Urinary bladder (tissue), 4 donors: Measurements from ENCODE around the gene CD8B. TPM values are rescaled to one million over a fixed set of nuclear protein-coding genes. Genes with fewer than 3 reads are reported as not detected.

ENCODE experiments used
- DNase-seq: peaks from one replicate; pipeline ENCODE4 v3.0.0-alpha.2; 2015; ENCODE audit errors: extremely low spot score
- H3K27ac ChIP-seq: one replicate; pipeline ENCODE4 v1.5.1; 2013; ENCODE audit warnings: low read depth, mild to moderate bottlenecking, moderate library complexity
- H3K36me3 ChIP-seq: one replicate; pipeline ENCODE4 v1.6.1; 2013; ENCODE audit warnings: mild to moderate bottlenecking, moderate library complexity; ENCODE audit not compliant: insufficient read depth
- H3K4me1 ChIP-seq: one replicate; pipeline ENCODE4 v1.6.1; 2013; ENCODE audit warnings: mild to moderate bottlenecking, moderate library complexity; ENCODE audit not compliant: insufficient read depth
- H3K4me3 ChIP-seq: one replicate; pipeline ENCODE4 v1.5.1; 2013; ENCODE audit warnings: low read depth, low read length
- WGBS: extraction: QIAGEN DNeasy Blood & Tissue Kit; methylation state at CpG from one replicate; pipeline ENCODE4 v1.1.7; 2013; 5-methylcytosine and 5-hydroxymethylcytosine counted together
- polyA plus RNA-seq: library from polyadenylated mRNA; stranded (reverse); fragments of 200-250 nt; gene quantifications from one replicate; pipeline ENCODE4 v1.2.3, GENCODE V29; 2013
- total RNA-seq: library from RNA; depleted of rRNA; stranded (reverse); fragments of >200 nt; gene quantifications from one replicate; pipeline ENCODE4 v1.2.3, GENCODE V29; 2014
- donor health status: healthy with polysubstance abuse.
- donor health status: healthy.

The CD8B gene
- total and polyA plus RNA-seq, 2 donors, result 0.82 TPM; not detected in 1

DNA sequence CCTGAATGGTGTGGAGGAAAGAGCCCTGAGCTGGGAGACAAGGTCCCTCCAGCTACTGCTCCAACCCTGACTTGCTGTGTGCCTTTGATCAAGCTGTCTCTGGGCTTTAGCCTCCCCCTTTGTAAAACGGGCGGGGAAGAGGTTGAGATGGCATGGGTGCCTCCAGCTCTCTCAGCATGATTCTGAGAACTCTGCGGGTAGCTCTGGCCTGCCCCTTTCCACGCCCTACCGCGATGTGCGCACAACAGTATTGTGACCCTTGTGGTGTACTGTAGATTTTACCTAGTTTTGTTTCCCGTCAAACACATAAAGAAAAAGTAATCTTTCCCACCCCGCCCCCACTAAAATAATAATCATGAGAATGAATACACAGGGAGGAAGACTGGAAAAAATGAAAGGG, 76.2 kb downstream of the CD8B start:
- DNase-seq, result no peak
- H3K27ac ChIP-seq, result no peak overlapping the region
- H3K4me1 ChIP-seq, result no peaks in the 10 kb centered on the region
- no peak overlapping the region for H3K4me3 ChIP-seq
- no peaks in the 10 kb centered on the region for H3K36me3 ChIP-seq
- 89% methylated on average over 9 of the region's 9 CpGs for WGBS

DNA sequence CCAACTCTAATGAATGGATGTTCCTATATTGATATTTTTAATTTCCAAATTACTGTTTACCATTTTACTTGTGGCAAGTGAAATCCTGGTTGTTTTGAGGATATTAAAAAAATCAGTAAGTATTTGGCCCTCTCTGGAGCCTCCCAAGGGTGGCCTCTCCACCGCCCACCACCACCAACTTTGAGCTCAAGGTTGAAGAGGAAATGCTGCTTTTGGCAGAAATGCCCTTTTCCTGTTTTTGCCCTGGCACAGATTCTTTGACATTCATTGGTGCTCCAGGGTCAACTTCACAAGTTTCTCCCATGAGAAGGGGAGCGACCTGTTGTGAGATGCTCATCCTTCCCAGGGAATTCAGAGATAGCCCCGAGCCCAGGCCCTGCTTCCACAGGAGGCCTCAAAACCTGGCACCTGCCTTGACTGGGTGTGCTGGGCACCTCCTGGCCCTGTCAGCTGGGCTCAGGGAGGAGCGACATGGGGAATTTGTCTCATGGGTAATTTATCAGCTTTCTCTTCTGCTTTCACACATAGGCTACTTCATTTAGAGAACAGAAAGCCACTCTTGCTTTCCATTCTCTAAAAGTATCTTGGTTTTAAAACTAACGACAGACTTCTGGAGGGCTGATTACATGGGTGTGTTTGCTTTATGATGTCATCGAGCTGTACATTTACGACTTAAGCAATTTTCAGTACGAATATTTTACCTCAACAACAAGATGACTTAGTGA, 77.9 kb downstream of the CD8B start:
- no peak overlapping the region for H3K4me3 ChIP-seq
- no peaks in the 10 kb centered on the region for H3K4me1 ChIP-seq
- no peak overlapping the region for H3K27ac ChIP-seq
- 75% methylated on average over 8 of the region's 8 CpGs for WGBS
- DNase-seq, result no peak
- H3K36me3 ChIP-seq, result no peaks in the 10 kb centered on the region

DNA sequence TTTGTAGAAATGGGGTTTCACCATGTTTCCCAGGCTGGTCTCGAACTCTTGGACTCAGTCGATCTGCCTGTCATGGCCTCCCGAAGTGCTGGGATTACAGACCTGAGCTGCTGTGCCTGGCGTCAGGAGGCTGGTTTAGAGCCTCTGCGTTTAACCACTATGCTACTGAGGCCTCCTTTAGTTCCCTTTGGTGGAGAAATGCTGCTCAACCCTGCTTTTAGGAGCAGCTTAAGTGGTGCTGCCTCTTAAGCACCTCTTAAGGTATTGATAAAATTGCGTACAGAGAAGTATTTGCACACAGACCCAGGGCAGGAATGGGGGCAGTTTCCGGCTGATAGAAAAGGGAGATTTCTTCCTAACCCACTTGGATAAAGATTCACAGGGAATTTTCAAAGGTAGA, 78.9 kb downstream of the CD8B start:
- H3K36me3 ChIP-seq, result no peaks in the 10 kb centered on the region
- H3K4me3 ChIP-seq, result no peak overlapping the region
- 85% methylated on average over 7 of the region's 7 CpGs for WGBS
- DNase-seq, result no peak
- no peak overlapping the region for H3K27ac ChIP-seq
- H3K4me1 ChIP-seq, result no peaks in the 10 kb centered on the region

DNA sequence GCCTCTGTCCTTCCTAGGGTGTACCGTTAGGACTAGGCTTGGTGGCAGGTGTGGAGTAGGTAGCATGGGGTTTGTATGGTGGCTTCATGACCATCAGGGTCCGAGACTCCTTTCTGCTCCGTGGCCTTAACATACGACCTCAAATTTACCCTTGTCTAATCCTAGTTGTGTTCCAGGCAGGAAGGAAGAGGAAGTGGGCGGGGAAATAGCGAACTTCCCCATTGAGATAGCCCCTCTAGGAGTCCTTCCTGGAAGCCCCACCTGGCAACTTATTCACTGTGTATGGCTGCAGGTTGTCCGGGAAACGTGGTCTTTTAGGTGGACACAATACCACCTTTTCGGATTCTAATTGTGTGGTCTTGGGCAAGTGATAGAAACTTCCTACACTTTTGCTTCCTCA, 80.3 kb downstream of the CD8B start:
- Histone ChIP-seq H3K27ac (no peak overlapping the region), H3K36me3 (no peaks in the 10 kb centered on the region), H3K4me1 (no peaks in the 10 kb centered on the region), H3K4me3 (no peak overlapping the region)
- 75% methylated on average over 9 of the region's 9 CpGs for WGBS
- no peak for DNase-seq

DNA sequence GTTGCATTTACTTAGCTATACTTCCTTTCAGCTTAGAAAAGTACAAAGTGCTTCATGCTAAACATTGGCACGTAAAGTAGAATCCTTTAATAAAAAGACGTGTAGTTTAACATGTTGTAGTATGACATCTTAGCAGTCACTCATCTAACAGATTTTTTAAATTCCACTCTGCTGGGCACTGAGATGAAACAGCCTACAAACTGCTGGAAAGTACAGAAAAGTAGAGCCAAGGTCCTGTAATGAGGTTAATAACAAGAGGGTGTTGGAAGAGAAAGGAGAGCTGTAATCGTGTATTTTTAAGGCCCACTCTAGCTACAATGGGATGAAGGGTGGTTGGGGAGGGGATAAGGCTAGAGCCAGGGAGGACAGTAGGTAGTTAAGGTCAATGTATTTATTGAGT, 81.7 kb downstream of the CD8B start:
- 66% methylated on average over 3 of the region's 3 CpGs for WGBS

DNA sequence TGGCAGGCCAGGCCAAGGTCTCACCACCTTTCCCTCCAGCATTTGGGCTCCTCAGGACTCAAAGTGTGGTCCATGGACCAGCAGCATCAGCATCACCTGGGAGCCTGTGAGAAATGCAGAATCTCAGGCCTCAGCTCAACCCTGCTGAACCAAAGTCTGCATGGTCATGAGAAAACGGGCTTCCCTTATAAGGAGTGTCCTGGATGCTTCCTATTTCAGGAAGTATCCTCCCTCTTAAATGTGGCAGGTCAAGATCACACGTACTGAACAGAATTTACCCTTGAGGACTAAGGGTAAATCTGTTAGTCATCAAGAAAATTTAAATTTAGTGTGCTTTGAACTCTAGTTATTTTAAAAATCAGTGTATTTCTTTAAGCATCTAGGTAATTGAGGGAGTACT, 82.7 kb downstream of the CD8B start:
- WGBS, result 48% methylated on average over 2 of the region's 2 CpGs
- H3K36me3 ChIP-seq, result peaks cover 1% of the 10 kb centered on the region
- H3K27ac ChIP-seq, result no peak overlapping the region
- no peak for DNase-seq
- H3K4me3 ChIP-seq, result no peak overlapping the region
- H3K4me1 ChIP-seq, result no peaks in the 10 kb centered on the region

More for the DNA sequence above, 81.7 kb downstream of the CD8B start:
- Histone ChIP-seq H3K36me3 (peaks cover 1% of the 10 kb centered on the region), H3K4me1 (no peaks in the 10 kb centered on the region), H3K4me3 (no peak overlapping the region), H3K27ac (no peak overlapping the region)
- DNase-seq, result no peak

DNA sequence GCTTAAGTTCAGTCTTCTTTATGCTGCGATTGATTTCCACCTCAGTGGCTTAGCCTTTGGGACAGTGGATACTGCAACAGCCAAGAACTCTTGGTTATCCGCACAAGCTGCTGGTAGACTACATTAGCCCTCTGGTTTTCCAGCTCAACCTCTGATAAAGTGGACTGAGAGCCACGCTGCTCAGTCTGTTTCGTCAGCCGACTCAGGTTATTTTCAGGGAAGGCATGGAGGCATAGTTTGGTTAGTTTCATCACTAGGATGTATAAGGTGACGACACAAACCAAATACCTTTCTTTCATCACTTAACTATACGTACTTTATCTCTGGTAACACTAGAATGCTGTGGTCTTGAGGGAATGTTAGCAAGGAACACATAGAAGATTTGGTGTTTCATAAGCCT, 85.2 kb downstream of the CD8B start:
- DNase-seq, result no peak
- 90% methylated on average over 7 of the region's 7 CpGs for WGBS
- peaks cover 4% of the 10 kb centered on the region for H3K36me3 ChIP-seq
- H3K4me1 ChIP-seq, result no peaks in the 10 kb centered on the region
- H3K4me3 ChIP-seq, result no peak overlapping the region
- H3K27ac ChIP-seq, result no peak overlapping the region

DNA sequence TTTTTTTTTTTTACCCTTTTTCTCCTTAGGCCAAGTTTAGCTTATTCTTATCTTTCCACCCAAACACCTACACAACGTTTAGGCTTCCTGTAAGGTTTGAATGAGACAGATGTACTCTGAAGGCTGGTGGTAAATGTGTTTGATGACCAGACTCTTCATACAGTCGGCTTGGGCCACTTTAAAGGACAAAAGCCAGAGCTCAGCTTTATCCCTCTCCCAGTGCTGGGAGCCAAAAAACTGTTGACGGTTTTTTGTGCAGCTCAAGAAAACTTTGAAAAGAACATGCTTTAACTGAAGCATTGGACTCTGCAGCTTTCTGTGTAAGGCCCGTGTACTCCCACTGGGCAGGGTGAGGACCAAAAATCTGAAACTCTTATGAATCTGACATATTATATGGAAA, 86.3 kb downstream of the CD8B start:
- Histone ChIP-seq H3K36me3 (peaks cover 9% of the 10 kb centered on the region), H3K4me1 (no peaks in the 10 kb centered on the region), H3K27ac (no peak overlapping the region), H3K4me3 (no peak overlapping the region)
- DNase-seq, result no peak
- 35% methylated on average over 4 of the region's 4 CpGs for WGBS

DNA sequence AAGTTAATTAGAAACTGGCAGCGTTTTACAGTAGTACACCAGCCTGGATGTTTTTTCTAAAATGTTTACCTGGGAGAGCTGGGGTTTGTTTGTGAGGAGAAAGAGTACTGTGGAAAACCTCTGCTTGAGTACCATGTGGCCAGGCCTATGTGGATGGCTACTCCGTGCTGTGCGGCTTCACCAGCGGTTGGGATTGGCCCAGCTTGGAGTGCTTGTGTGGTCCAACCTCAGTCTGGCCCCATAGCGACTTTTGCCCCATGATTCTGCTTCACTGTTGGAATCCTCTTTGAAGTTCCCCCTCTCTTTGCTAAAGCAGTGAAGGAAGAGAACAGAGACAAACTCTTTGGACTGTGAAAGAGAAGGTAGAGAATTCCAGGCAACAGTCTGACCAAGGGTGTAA, 86.8 kb downstream of the CD8B start:
- Histone ChIP-seq H3K36me3 (peaks cover 9% of the 10 kb centered on the region), H3K4me1 (no peaks in the 10 kb centered on the region), H3K27ac (no peak overlapping the region), H3K4me3 (no peak overlapping the region)
- DNase-seq, result no peak
- WGBS, result 70% methylated on average over 5 of the region's 5 CpGs

DNA sequence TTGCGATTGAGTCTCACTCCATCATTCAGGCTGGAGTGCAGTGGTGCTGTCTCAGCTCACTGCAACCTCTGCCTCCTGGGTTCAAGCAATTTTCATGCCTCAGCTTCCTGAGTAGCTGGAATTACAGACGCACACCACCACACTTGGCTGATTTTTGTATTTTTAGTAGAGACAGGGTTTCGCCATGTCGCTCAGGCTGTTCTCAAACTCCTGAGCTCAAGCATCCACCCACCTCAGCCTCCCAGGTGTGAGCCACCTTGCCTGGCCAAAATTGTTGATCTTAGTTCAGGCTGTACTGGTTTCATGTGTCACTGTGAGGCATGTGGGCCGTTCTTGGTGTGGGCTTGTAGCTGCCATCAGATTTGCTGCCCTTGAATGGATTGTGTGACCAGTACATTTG, 89.1 kb downstream of the CD8B start:
- WGBS, result 74% methylated on average over 5 of the region's 5 CpGs
- no peak overlapping the region for H3K27ac ChIP-seq
- no peak for DNase-seq
- H3K4me1 ChIP-seq, result no peaks in the 10 kb centered on the region
- no peak overlapping the region for H3K4me3 ChIP-seq
- peaks cover 10% of the 10 kb centered on the region for H3K36me3 ChIP-seq

DNA sequence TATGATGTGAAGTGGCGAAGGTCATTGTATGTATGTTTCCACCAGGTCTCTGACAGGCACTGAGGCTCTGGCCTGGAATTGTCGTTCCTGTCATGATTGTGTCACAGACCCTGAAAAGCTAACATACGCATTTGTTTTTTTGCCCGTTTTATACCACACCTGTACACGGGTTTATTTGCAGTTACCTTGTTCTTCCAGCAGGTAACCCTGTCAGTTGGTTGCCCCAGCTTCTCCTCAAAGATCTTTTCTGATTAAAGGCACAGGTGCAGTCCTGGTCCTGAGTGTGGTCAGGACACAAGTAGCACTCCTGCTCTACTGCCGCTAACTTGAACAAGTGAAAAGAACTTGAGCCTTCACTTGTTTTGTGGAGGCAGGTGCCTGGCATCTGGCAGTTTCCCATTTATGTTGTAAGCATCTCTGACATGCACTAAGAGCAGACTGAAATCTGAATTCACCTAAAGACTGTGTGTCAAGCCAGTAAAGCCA, 90.8 kb downstream of the CD8B start:
- no peak for DNase-seq
- H3K4me3 ChIP-seq, result no peak overlapping the region
- peaks cover 9% of the 10 kb centered on the region for H3K36me3 ChIP-seq
- H3K27ac ChIP-seq, result no peak overlapping the region
- WGBS, result 92% methylated on average over 6 of the region's 6 CpGs
- H3K4me1 ChIP-seq, result no peaks in the 10 kb centered on the region

DNA sequence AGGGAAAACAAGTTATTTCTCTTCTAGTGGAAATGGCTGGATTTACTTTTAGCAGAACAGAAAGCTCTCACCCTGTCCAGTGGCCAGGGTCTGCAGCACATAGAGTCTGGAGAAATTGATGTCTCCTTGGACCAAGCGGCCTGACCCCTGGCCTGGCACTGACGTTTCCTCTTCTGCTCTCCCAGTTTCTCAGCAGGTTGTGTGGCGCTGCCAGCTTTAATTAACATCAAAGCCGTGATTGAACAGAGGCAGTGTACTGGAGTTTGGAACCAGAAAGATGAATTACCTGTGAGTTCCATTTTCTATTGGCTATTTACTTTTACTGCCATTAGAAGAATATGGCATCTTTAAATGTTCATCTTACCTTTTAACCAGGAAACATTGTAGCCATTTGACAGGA, 91.8 kb downstream of the CD8B start:
- Histone ChIP-seq H3K36me3 (peaks cover 9% of the 10 kb centered on the region), H3K4me1 (no peaks in the 10 kb centered on the region), H3K4me3 (no peak overlapping the region), H3K27ac (no peak overlapping the region)
- DNase-seq, result no peak
- 89% methylated on average over 4 of the region's 4 CpGs for WGBS

DNA sequence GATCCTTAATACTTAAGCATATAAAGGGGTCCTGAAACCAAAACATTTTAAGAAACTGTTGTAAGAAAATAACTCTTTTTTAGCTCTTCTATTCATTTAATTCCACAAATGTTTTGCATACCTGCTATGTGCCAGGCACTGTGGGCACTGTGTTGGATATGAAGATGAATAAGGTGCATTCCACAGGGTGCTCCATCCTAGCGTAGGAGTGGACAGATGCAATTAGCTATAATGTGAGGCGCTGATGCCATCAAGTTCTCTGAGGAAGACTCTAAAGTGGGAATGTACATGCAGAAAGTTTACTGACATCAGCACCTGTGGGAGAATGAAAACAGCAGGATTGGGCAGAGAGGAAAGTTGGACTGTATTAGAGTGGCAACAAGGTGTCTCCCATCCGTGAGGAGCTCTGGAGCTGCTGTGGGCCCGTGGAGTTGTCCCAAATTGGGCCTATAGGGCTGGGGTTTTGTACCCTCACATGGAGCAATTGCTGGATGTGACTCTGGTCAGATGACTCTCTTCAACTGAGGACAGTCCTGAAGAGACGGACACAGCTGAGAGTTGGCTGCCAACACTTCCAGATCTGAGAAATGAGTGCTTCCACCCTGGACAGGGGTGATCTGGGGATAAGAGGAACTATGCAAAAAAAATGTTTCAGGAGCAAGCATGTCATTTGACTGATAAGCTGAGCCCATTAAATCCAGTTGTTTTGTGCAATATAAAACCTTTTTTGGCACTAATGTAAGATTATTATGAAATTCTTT, 93.3 kb downstream of the CD8B start:
- H3K4me3 ChIP-seq, result no peak overlapping the region
- H3K4me1 ChIP-seq, result no peaks in the 10 kb centered on the region
- no peak for DNase-seq
- peaks cover 9% of the 10 kb centered on the region for H3K36me3 ChIP-seq
- H3K27ac ChIP-seq, result no peak overlapping the region
- WGBS, result 84% methylated on average over 5 of the region's 5 CpGs
